Thyroid gland (tissue), 4 donors: ENCODE measurements around the gene PPP2R5D.

Source experiments
- POLR2A ChIP-seq, 2 donors: fragments of 450-650 bp; IDR thresholded peaks; one replicate each; pipeline ENCODE4 v1.6.1; 2017; ENCODE audit warnings: antibody characterized with exemption in 2 of 2, mild to moderate bottlenecking in 2 of 2, moderate library complexity in 1 of 2
- TF ChIP-seq, protein P1 (sequence below), 6 experiments: fragments of 200-600 bp in 3 of 6; fragments of 450-650 bp in 3 of 6; sonication (generic) in 3 of 6; IDR thresholded peaks; one replicate each; pipeline ENCODE4 v1.5.1; 2016 to 2019; ENCODE audit warnings: antibody characterized with exemption in 6 of 6, mild to moderate bottlenecking in 2 of 6, inconsistent platforms in 1 of 6, moderate library complexity in 1 of 6

DNA sequence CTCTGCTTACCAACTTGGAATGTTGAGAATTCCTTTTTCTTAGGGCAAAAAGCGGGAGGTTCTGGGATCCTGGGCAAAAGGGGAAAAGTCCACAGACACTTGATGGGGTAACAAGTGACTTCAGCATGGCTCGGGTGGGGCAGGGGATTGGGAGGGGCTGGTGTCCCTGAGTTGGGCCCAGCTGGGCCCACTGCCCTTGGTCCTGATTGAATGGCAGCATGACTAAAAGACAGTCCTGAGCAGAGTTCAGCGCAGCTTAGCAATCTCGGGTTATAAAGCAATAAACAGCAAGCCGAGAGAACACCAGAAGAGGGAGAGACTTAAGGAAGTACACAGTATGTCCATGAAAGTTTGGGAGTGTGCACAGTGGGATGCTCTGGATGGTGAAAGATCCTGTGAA is 5.6 kb downstream of the PPP2R5D start:
- TF ChIP-seq, protein P1, sequence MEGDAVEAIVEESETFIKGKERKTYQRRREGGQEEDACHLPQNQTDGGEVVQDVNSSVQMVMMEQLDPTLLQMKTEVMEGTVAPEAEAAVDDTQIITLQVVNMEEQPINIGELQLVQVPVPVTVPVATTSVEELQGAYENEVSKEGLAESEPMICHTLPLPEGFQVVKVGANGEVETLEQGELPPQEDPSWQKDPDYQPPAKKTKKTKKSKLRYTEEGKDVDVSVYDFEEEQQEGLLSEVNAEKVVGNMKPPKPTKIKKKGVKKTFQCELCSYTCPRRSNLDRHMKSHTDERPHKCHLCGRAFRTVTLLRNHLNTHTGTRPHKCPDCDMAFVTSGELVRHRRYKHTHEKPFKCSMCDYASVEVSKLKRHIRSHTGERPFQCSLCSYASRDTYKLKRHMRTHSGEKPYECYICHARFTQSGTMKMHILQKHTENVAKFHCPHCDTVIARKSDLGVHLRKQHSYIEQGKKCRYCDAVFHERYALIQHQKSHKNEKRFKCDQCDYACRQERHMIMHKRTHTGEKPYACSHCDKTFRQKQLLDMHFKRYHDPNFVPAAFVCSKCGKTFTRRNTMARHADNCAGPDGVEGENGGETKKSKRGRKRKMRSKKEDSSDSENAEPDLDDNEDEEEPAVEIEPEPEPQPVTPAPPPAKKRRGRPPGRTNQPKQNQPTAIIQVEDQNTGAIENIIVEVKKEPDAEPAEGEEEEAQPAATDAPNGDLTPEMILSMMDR (IDR thresholded peaks at IDR 0.05): no peak
- no peak for TF ChIP-seq POLR2A (IDR thresholded peaks at IDR 0.05)
